ENCODE data around the gene SLC44A5. TPM values are rescaled to one million over a fixed set of nuclear protein-coding genes. Genes with fewer than 3 reads are reported as not detected.

Gene SLC44A5
- total and polyA plus RNA-seq, 2 donors (not counting 1 experiment from before 2014, with no cell fraction given): 2.8 to 4.2 TPM

- no peaks in the 10 kb centered on the region for H3K27me3 ChIP-seq (replicated peaks in 1 of 4; ENCODE audit: control extremely low read depth in 1 of 4, control insufficient read depth in 3 of 4, insufficient read depth in 4 of 4, low read length in 3 of 4)
- H2AFZ ChIP-seq (ENCODE audit: insufficient read depth, low read depth, low read length, poor library complexity, severe bottlenecking): no peak overlapping the region
- no peaks in the 10 kb centered on the region for H3K79me2 ChIP-seq (ENCODE audit: control insufficient read depth, insufficient read depth, low read length)
- intact Hi-C loops (cut with micrococcal nuclease): no loop called here
- no peak overlapping the region for H3K27ac Mint-ChIP-seq
- no peak for TF ChIP-seq EZH2 (IDR thresholded peaks at IDR 0.05; ENCODE audit: borderline replicate concordance, insufficient read depth, low read depth, low read length, poor library complexity, severe bottlenecking)
- TF ChIP-seq CTCF (IDR thresholded peaks at IDR 0.05): no peak
- DNase-seq: no peak
- no peaks in the 10 kb centered on the region for H3K27me3 Mint-ChIP-seq
- POLR2A ChIA-PET: no interaction called here
- H3K4me1 ChIP-seq (ENCODE audit: control insufficient read depth in 2 of 2, insufficient read depth in 2 of 2, low read length in 2 of 2): no peaks in the 10 kb centered on the region
- no peak overlapping the region for H3K4me3 Mint-ChIP-seq
- no peak overlapping the region for H3K9ac ChIP-seq (ENCODE audit: low read length)
- CTCF ChIA-PET: no interaction called here
- no peak overlapping the region for H3K4me2 ChIP-seq (replicated peaks; ENCODE audit: low read depth, low read length, poor library complexity, severe bottlenecking)
- H3K4me3 ChIP-seq (ENCODE audit: control extremely low read depth in 1 of 5, extremely low read depth in 1 of 5, insufficient read depth in 1 of 5, low read depth in 2 of 5, low read length in 4 of 5): no peak overlapping the region
- peaks cover 2% of the 10 kb centered on the region for H3K9me3 Mint-ChIP-seq (ENCODE audit: insufficient read depth)
- H3K36me3 ChIP-seq (replicated peaks in 1 of 2; ENCODE audit: control extremely low read depth in 1 of 2, control insufficient read depth in 1 of 2, extremely low read depth in 1 of 2, insufficient read depth in 2 of 2, low read length in 1 of 2): no peaks in the 10 kb centered on the region
- no peak for ATAC-seq (ENCODE audit: low read depth)
- H3K27ac ChIP-seq (ENCODE audit: low read length in 2 of 2): no peak overlapping the region
- H3K4me1 Mint-ChIP-seq: no peaks in the 10 kb centered on the region
- peaks cover 0 to 1% (median 0%) of the 10 kb centered on the region in 3 donors for H3K9me3 ChIP-seq (ENCODE audit: control extremely low read depth in 1 of 3, control insufficient read depth in 2 of 3, insufficient read depth in 1 of 3, low read length in 2 of 3)
- no peaks in the 10 kb centered on the region for H4K20me1 ChIP-seq (ENCODE audit: control insufficient read depth, insufficient read depth, low read length, poor library complexity, severe bottlenecking)
Observed at GRCh38 chr1:75550559-75550958, 60.4 kb downstream of the SLC44A5 start.

GRCh38 chr1:75548721-75549480 is 62.0 kb downstream of the SLC44A5 start:
- peaks cover 0 to 1% (median 0%) of the 10 kb centered on the region in 3 donors for H3K9me3 ChIP-seq (ENCODE audit: control extremely low read depth in 1 of 3, control insufficient read depth in 2 of 3, insufficient read depth in 1 of 3, low read length in 2 of 3)
- H4K20me1 ChIP-seq (ENCODE audit: control insufficient read depth, insufficient read depth, low read length, poor library complexity, severe bottlenecking): no peaks in the 10 kb centered on the region
- H3K4me2 ChIP-seq (replicated peaks; ENCODE audit: low read depth, low read length, poor library complexity, severe bottlenecking): no peak overlapping the region
- H3K27ac Mint-ChIP-seq: no peak overlapping the region
- TF ChIP-seq CTCF (IDR thresholded peaks at IDR 0.05) (no peak), EZH2 (IDR thresholded peaks at IDR 0.05; ENCODE audit: borderline replicate concordance, insufficient read depth, low read depth, low read length, poor library complexity, severe bottlenecking) (no peak)
- H3K4me1 Mint-ChIP-seq: no peaks in the 10 kb centered on the region
- no peaks in the 10 kb centered on the region for H3K27me3 Mint-ChIP-seq
- no peak overlapping the region for H3K4me3 Mint-ChIP-seq
- ChIA-PET POLR2A (no interaction called here), CTCF (no interaction called here)
- no peaks in the 10 kb centered on the region for H3K9me3 Mint-ChIP-seq (ENCODE audit: insufficient read depth)
- H3K27me3 ChIP-seq (replicated peaks in 1 of 4; ENCODE audit: control extremely low read depth in 1 of 4, control insufficient read depth in 3 of 4, insufficient read depth in 4 of 4, low read length in 3 of 4): no peaks in the 10 kb centered on the region
- intact Hi-C loops (cut with micrococcal nuclease): no loop called here
- no peak for DNase-seq
- H3K4me3 ChIP-seq (ENCODE audit: control extremely low read depth in 1 of 5, extremely low read depth in 1 of 5, insufficient read depth in 1 of 5, low read depth in 2 of 5, low read length in 4 of 5): no peak overlapping the region
- 80% methylated on average over 1 of the region's 3 CpGs for WGBS (ENCODE audit: insufficient coverage)
- no peaks in the 10 kb centered on the region for H3K36me3 ChIP-seq (replicated peaks in 1 of 2; ENCODE audit: control extremely low read depth in 1 of 2, control insufficient read depth in 1 of 2, extremely low read depth in 1 of 2, insufficient read depth in 2 of 2, low read length in 1 of 2)
- no peak overlapping the region for H3K9ac ChIP-seq (ENCODE audit: low read length)
- no peaks in the 10 kb centered on the region for H3K4me1 ChIP-seq (ENCODE audit: control insufficient read depth in 2 of 2, insufficient read depth in 2 of 2, low read length in 2 of 2)
- no peak overlapping the region for H3K27ac ChIP-seq (ENCODE audit: low read length in 2 of 2)
- no peaks in the 10 kb centered on the region for H3K79me2 ChIP-seq (ENCODE audit: control insufficient read depth, insufficient read depth, low read length)
- no peak overlapping the region for H2AFZ ChIP-seq (ENCODE audit: insufficient read depth, low read depth, low read length, poor library complexity, severe bottlenecking)
- no peak for ATAC-seq (ENCODE audit: low read depth)
